NCI-H748 (cell line): ENCODE measurements around the gene LMF2.
"Not testable (repeated sequence)": the region's sequence is repeated elsewhere in the genome, so short reads cannot be mapped to it uniquely, and the experiment has no call there.

Experiments used
- DNase-seq: peaks from one replicate; lab custom pipeline; 2025; ENCODE audit not compliant: unreplicated experiment; lab: John Stamatoyannopoulos, UW

The LMF2 gene, protein sequence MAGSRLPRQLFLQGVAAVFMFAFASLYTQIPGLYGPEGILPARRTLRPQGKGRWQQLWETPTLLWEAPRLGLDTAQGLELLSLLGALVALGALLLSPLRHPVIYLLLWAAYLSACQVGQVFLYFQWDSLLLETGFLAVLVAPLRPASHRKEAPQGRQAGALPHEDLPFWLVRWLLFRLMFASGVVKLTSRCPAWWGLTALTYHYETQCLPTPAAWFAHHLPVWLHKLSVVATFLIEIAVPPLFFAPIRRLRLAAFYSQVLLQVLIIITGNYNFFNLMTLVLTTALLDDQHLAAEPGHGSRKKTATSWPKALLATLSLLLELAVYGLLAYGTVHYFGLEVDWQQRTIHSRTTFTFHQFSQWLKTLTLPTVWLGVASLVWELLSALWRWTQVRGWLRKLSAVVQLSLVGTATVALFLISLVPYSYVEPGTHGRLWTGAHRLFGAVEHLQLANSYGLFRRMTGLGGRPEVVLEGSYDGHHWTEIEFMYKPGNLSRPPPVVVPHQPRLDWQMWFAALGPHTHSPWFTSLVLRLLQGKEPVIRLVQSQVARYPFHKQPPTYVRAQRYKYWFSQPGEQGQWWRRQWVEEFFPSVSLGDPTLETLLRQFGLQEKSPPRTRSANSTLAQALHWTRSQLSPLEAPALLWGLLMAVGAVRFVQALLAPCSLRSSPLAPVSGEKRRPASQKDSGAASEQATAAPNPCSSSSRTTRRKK

GRCh38 chr22:50507421-50507990, at the start of gene LMF2:
Gene LMF2 (minus strand): TSS chr22:50507702. CDS start chr22:50507675, 27 bp downstream.
- peak; percentile 89 for DNase-seq

GRCh38 chr22:50556703-50557102, 49.2 kb upstream of the LMF2 start:
- DNase-seq = no peak

- DNase-seq = no peak
These were observed 45.8 kb upstream of the LMF2 start for GRCh38 chr22:50553310-50553709.

GRCh38 chr22:50551160-50551752, 43.8 kb upstream of the LMF2 start:
- no peak for DNase-seq

DNA sequence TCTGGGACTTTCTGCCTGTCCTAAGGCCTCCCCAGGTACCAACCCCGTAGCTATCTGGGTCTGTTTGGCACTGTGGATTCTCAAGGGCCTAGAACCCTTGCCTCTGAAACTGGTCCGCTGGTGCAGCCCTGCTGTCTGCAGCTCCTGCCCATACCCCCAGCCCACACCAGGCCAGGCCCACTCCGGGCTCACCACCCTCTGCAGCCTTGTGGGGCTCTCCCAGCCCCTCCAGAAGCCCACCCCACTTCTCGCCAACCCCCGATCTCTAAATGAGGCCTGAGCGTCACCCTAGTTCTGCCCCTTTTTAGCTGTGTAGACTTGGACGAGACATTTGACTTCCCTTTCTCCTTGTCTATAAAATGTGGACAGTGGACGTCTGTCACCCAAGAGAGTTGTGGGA, 42.9 kb upstream of the LMF2 start:
- no peak for DNase-seq

DNA sequence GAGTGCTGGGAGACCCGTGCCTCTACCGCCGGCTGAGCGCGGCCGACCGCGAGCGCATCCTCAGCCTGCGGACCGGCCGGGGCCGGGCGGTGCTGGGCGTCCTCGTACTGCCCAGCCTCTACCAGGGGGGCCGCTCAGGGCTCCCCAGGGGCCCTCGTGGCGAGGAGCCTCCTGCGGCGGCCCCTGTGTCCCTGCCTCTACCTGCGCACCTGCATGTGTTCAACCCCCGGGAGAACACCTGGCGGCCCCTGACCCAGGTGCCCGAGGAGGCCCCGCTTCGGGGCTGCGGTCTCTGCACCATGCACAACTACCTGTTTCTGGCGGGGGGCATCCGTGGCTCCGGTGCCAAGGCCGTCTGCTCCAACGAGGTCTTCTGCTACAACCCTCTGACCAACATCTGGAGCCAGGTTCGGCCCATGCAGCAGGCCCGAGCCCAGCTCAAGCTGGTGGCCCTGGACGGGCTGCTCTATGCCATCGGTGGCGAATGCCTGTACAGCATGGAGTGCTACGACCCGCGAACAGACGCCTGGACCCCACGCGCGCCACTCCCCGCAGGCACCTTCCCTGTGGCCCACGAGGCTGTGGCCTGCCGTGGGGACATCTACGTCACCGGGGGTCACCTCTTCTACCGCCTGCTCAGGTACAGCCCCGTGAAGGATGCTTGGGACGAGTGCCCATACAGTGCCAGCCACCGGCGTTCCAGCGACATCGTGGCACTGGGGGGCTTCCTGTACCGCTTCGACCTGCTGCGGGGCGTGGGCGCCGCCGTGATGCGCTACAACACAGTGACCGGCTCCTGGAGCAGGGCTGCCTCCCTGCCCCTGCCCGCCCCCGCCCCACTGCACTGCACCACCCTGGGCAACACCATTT, 41.7 kb upstream of the LMF2 start:
- DNase-seq = no peak

DNA sequence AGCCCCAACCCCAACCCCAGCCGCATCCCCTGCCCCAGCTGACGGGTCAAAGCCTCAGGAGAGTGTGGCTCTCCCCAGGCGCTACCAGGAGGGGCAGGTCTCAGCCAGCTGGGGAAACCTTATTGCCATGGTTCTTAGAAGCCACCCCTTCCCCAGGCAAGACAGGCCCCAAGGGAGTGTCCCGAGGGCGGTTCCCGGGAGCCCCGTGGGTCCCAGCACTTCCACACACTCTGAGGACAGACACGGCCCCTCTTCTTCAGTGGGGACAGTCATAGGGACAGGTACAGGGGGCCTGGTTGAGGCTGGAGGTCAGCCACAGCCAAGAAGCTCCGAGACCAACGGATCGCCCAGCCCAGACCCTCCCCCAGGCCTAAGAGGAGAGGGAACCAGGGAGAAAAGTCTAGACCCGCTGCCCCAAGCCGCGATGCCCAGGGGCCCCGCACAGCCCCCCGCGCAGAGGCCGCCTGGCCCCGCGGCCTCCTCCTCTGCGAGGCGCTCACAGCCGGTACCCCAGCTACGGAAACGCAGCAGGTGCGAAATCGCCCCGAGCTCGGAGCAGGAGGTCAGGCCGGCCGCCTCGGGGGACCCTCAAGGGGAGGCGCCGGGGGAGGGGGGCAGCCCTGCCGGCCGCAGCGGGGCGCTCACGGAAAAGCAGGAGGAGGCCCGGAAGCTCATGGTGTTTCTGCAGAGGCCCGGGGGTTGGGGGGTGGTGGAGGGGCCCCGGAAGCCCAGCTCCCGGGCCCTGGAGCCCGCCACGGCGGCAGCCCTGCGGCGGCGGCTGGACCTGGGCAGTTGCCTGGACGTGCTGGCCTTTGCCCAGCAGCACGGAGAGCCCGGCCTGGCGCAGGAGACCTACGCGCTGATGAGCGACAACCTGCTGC, 40.8 kb upstream of the LMF2 start:
- DNase-seq = no peak

DNA sequence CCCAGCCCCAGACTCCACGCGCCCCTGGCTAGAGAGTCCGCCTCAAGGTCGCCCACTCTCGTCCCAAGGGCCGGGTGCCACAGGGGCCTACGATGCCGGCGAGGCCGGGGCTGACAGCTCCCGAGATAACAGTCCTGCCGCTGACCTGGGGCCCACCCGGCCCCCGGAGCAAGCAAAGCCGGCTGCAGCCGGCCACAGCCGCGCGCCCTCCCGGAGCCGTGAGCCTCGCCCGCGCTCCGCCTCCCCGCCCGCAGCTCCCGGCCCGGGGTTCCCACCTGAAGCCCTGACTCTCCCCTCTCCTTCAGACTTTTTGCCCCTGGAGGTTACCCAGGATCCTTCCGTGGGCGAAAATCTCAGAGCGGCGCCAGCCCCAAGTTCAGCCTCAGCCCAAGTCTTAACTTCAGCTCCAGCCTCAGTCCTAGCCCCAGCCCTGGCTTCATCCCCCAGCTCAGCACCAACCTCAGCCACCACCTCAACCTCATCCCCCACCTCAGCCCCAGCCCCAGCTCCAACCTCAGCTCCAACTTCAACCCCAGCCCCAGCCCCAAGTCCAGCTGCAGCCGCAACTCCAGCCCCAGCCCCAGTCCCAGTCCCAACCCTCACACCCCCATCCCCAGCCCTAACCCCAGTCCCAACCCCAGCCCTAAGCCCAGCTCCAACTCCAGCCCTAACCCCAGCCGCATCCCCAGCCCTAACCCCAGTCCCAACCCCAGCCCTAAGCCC, 39.9 kb upstream of the LMF2 start:
- DNase-seq = no peak

DNA sequence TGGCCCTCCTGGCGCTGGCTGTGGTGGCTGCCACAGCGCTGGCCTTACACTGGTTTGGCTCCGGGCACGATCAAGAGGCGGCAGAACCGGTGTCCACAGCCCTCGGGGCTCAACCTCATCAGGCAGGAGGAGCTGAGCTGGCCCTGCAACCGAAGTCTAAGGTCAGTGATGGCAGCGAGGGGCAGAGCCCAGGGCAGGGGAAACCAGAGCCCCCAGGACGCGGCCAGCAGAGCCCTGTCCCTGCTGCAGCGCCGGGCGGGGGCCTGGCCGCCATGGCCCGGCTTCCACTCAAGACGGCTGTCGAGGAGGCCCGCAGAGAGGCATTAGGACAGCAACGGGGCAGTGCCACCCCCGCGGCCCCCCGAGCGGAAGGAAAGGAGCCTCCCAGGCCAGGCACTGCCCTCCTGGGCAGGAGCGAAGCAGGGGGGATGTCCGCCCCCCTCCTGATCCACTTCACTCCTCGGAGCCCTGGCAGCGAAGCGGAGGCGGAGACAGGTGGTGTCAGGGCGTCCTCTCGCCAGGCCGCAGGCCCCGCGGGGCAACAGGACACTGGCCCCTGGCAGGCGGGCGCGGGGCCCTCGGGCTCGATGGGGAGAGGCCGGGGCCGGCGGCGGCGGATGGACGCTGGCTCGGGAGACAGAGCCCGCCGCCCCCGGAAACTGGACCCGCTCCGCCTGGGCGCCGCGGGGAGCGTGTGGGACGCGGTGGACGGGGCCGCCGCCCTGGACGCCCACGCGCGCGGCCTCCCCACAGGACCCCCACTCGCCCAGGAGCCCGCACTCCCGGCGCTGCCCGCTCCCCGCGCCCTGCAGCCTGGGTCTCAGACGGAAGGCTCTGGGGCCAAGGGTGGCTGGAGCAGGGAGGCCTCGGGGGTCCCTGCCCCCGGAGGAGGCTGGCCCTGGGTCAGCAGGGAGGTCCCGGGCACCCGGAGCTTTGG, 39.1 kb upstream of the LMF2 start:
- DNase-seq = no peak

- DNase-seq = no peak
These were observed 38.2 kb upstream of the LMF2 start, which contains the start of gene KLHDC7B for GRCh38 chr22:50545522-50546325. Gene KLHDC7B (plus strand): TSS chr22:50545899. CDS start chr22:50546244, 345 bp downstream.

GRCh38 chr22:50544746-50545253, 37.3 kb upstream of the LMF2 start:
- DNase-seq = no peak

GRCh38 chr22:50544078-50544745, 36.7 kb upstream of the LMF2 start:
- peak; percentile 53 for DNase-seq

DNA sequence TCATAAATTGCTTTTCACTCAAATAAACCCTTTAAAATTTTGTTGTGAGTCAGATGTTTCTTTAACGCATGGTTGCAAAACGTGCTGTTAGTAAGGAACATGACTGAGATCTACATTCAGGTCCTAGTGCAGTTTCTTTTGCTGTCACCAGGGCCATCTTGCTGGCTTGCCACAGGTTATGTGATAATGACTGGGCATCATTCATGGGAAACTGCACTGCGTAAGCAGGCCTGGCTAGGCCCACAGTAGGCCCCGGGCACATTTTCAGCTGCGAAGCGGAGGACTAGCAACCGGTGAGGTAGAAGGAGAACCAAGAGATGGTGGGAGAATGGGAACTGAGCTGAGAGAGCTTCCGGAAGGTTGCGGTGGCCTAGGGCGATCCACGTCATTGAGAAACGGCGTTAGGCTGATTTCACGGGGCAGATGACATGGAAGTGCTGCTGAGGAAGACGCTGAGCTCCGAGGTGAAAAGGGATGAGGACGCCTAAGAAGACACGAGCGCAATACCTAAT, 35.0 kb upstream of the LMF2 start:
- no peak for DNase-seq

GRCh38 chr22:50541667-50542026, 34.1 kb upstream of the LMF2 start:
- DNase-seq = not testable (repeated sequence)

DNA sequence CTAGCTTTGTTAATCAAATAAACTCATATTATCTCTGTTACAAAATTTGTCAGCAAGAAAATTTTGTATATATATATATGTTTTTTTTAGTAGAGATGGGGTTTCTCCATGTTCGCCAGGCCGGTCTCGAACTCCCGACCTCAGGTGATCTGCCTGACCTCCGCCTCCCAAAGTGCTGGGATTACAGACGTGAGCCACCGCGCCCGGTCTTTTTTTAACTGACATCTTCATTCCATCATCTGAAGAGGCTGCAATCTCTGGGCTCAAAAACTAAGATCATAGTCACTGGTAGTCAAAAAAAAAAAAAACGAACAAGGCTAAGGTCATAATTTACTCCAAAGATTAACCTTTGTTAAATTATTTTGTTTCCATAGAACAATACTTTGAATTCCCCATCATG, 32.9 kb upstream of the LMF2 start:
- DNase-seq = no peak

GRCh38 chr22:50537765-50538164, 30.3 kb upstream of the LMF2 start:
- DNase-seq = no peak
